ENCODE measurements around the gene CAV3.

DNA sequence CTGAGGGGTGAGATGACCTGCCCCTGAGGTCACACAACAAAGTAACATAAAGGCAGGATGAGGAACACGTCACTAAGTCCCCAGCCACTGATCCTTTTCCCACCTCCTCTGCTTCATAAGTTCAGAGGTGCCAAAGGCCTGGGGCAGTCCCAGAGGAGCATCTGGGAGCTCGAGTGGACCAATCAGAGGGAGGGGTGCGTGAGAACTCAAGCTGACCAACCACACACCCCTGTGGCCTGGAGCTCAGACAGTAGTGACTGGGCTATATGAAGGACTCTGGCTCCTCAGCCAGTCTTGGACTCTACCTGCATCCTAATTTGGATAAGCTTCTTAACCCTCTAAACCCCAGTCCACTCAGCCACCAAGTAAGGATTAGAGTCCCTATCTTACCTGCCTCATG is 28.0 kb upstream of the CAV3 start:
- no peak for TF ChIP-seq POLR2A (IDR thresholded peaks at IDR 0.05)
- TF ChIP-seq CTCF (IDR thresholded peaks at IDR 0.05): no peak
